Smooth muscle cell (in vitro differentiated cells): ENCODE measurements around the gene TMEM125. TPM values are rescaled to one million over a fixed set of nuclear protein-coding genes. Genes with fewer than 3 reads are reported as not detected.

Experiments
- DNase-seq: peaks from one replicate; lab custom pipeline; 2025; ENCODE audit not compliant: unreplicated experiment; lab: John Stamatoyannopoulos, UW
- H2AFZ ChIP-seq: fragments of 200-600 bp; sonication (generic); 2 replicates; pipeline ENCODE4 v1.6.0; 2016; ENCODE audit warnings: antibody characterized with exemption, low read depth, mild to moderate bottlenecking
- H3F3A ChIP-seq: fragments of 200-600 bp; sonication (generic); 2 replicates; pipeline ENCODE4 v1.6.0; 2017; ENCODE audit warnings: antibody characterized with exemption, low read depth
- H3K27ac ChIP-seq: fragments of 200-600 bp; sonication (generic); 2 replicates; pipeline ENCODE4 v1.5.1; 2016; ENCODE audit warnings: low read depth, mild to moderate bottlenecking
- H3K27me3 ChIP-seq: fragments of 200-600 bp; sonication (generic); 2 replicates; pipeline ENCODE4 v1.6.1; 2016; ENCODE audit warnings: low read depth, mild to moderate bottlenecking
- H3K36me3 ChIP-seq: fragments of 200-600 bp; sonication (generic); 2 replicates; pipeline ENCODE4 v1.5.1; 2016; ENCODE audit warnings: low read depth
- H3K4me1 ChIP-seq: fragments of 200-600 bp; sonication (generic); 2 replicates; pipeline ENCODE4 v1.5.1; 2016; ENCODE audit warnings: low read depth
- H3K4me2 ChIP-seq: fragments of 200-600 bp; sonication (generic); 2 replicates; pipeline ENCODE4 v1.6.0; 2016; ENCODE audit warnings: mild to moderate bottlenecking
- H3K4me3 ChIP-seq: fragments of 200-600 bp; sonication (generic); 2 replicates; pipeline ENCODE4 v1.5.1; 2016; ENCODE audit warnings: mild to moderate bottlenecking
- H3K79me2 ChIP-seq: fragments of 200-600 bp; sonication (generic); 2 replicates; pipeline ENCODE4 v1.6.0; 2016; ENCODE audit warnings: low read depth, mild to moderate bottlenecking
- H3K9ac ChIP-seq: fragments of 200-600 bp; sonication (generic); 2 replicates; pipeline ENCODE4 v1.6.0; 2016; ENCODE audit warnings: low read depth
- H3K9me3 ChIP-seq: fragments of 200-600 bp; sonication (generic); replicated peaks from 2 replicates; pipeline ENCODE4 v1.5.1; 2016; ENCODE audit warnings: low read depth
- H4K20me1 ChIP-seq: fragments of 200-600 bp; sonication (generic); 2 replicates; pipeline ENCODE4 v1.6.0; 2016; ENCODE audit warnings: low read depth
- CTCF ChIP-seq: fragments of 200-600 bp; sonication (generic); IDR thresholded peaks from 2 replicates; pipeline ENCODE4 v1.5.1; 2017; ENCODE audit warnings: borderline replicate concordance, mild to moderate bottlenecking, antibody characterized with exemption; ENCODE audit not compliant: insufficient read depth, poor library complexity, severe bottlenecking
- WGBS: methylation state at CpG from one replicate; pipeline ENCODE4 v1.1.7; 2016; ENCODE audit warnings: low lambda C conversion rate; 5-methylcytosine and 5-hydroxymethylcytosine counted together
- polyA plus RNA-seq: library from polyadenylated mRNA; unstranded; fragments of >200 nt; fragmentation: Nextera tagmentation; extraction: Ambion mirVana; gene quantifications from 2 replicates; pipeline ENCODE4 v1.2.1, GENCODE V29; 2016
- total RNA-seq: library from RNA; depleted of rRNA; stranded (reverse); fragments of >200 nt; gene quantifications from 2 replicates; pipeline ENCODE4 v1.2.3, GENCODE V29; 2014

The TMEM125 gene
- total and polyA plus RNA-seq, 2 experiments from 2014 or later: 1.4 to 4.2 TPM

DNA sequence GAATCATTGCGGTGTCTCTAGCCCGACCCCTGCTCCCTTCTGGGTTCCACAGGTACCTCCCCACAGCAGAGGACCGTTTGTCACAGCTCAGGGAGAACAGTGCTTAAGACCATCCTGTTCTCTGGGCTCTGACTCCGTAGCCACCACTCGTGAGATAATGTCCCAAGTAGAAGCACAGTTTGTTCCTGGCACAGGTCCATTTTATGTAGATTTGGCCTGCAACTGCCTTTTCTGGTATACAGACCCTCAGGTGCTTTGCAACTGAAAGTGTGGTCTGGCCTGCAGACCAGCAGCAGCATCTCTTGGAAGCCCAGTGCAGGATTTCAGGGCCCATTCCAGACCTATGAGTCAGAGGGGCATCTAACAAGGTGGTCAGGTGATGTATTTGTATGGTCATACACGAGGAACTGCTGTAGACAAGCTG lies 28.4 kb upstream of the TMEM125 start:
- H4K20me1 ChIP-seq: no peaks in the 10 kb centered on the region
- H3K4me1 ChIP-seq: no peaks in the 10 kb centered on the region
- no peak overlapping the region for H3K4me3 ChIP-seq
- H2AFZ ChIP-seq: no peak overlapping the region
- H3K79me2 ChIP-seq: no peaks in the 10 kb centered on the region
- 67% methylated on average over 6 of the region's 6 CpGs for WGBS
- TF ChIP-seq CTCF: no peak
- H3F3A ChIP-seq: no peaks in the 10 kb centered on the region
- no peak for DNase-seq
- H3K9ac ChIP-seq: no peak overlapping the region
- H3K36me3 ChIP-seq: no peaks in the 10 kb centered on the region
- no peak overlapping the region for H3K27ac ChIP-seq
- no peaks in the 10 kb centered on the region for H3K9me3 ChIP-seq
- no peaks in the 10 kb centered on the region for H3K27me3 ChIP-seq
- no peak overlapping the region for H3K4me2 ChIP-seq

DNA sequence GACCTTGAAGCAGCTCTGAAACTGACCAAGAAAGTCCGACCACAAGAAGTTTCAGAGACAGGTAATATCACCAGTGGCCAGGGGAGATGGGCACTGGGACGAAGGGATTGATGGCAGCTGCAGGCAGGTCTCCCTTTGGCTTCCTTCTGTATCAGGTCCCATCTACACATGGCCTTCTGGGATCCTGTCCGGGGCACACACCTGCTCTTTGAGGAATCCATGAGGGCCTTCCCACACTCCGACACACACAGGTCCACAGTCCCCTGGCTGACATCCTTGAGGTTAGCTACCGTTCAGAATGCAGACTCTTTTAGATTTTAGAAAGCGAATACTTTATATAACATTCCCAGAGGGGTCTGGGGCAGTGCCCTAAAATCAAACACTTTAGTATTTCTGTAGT lies 26.5 kb upstream of the TMEM125 start:
- Histone ChIP-seq H3K27me3 (no peaks in the 10 kb centered on the region), H4K20me1 (no peaks in the 10 kb centered on the region), H3K36me3 (no peaks in the 10 kb centered on the region), H3K9ac (no peak overlapping the region), H3K79me2 (no peaks in the 10 kb centered on the region), H3K4me3 (no peak overlapping the region), H3K4me1 (no peaks in the 10 kb centered on the region), H2AFZ (no peak overlapping the region), H3K27ac (no peak overlapping the region), H3K9me3 (no peaks in the 10 kb centered on the region), H3F3A (no peaks in the 10 kb centered on the region), H3K4me2 (no peak overlapping the region)
- 91% methylated on average over 6 of the region's 6 CpGs for WGBS
- DNase-seq: no peak
- TF ChIP-seq CTCF: no peak

DNA sequence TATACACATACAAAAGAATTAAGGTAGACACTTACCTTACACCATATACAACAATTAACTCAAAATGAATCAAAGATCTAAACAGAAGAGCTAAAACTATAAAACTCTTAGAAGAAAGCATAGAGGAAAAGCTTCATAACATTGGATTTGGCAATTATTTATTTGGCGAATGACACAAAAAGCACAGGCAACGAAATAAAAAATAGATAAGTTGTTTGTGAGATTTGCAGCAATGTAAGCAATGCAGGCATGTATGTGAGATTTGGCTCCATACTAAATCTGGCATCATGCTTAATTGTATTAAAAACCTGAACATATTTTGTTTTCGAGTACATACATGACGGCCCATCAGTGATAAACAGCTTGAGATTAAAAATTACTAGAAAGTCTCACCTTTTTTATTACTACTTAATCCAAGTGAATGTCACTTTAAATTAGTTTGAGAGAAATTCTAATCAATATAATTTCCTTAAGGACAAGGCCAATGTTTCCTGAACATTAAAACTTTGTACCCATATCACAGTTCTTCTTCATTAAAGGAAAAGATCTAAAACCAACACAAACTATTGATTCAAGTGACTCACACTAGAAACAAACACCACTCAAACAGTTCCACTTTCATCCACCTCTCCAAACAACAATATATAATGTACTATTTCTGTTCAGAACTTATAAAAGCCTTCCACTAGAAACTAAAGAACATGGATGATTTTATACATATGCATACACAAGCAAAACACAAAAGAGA lies 23.1 kb upstream of the TMEM125 start:
- no peaks in the 10 kb centered on the region for H4K20me1 ChIP-seq
- no peak for DNase-seq
- H3K9ac ChIP-seq: no peak overlapping the region
- no peaks in the 10 kb centered on the region for H3K27me3 ChIP-seq
- no peak overlapping the region for H3K4me3 ChIP-seq
- no peaks in the 10 kb centered on the region for H3K36me3 ChIP-seq
- no peaks in the 10 kb centered on the region for H3K9me3 ChIP-seq
- H2AFZ ChIP-seq: no peak overlapping the region
- no peaks in the 10 kb centered on the region for H3F3A ChIP-seq
- H3K27ac ChIP-seq: no peak overlapping the region
- 94% methylated on average over 4 of the region's 4 CpGs for WGBS
- H3K4me1 ChIP-seq: no peaks in the 10 kb centered on the region
- no peak for TF ChIP-seq CTCF
- H3K79me2 ChIP-seq: no peaks in the 10 kb centered on the region
- no peak overlapping the region for H3K4me2 ChIP-seq
